HepG2 (cell line): Measurements from ENCODE around the gene INKA2. TPM values are rescaled to one million over a fixed set of nuclear protein-coding genes. Genes with fewer than 3 reads are reported as not detected.

Source experiments
- DNMT1 ChIP-seq: sonication (generic); formaldehyde crosslinking; IDR thresholded peaks from 2 replicates; pipeline ENCODE4 v1.5.1; 2020; ENCODE audit warnings: mild to moderate bottlenecking, missing genetic modification reagents
- ELF1 ChIP-seq: sonication (generic); formaldehyde crosslinking; IDR thresholded peaks from 2 replicates; pipeline ENCODE4 v1.4.0; 2020; ENCODE audit warnings: missing genetic modification reagents
- FOXO4 ChIP-seq: sonication (generic); formaldehyde crosslinking; conservative IDR thresholded peaks from 2 replicates; pipeline ENCODE4 v1.8.1; 2023; ENCODE audit warnings: missing genetic modification reagents
- HOMEZ ChIP-seq: IDR thresholded peaks from 2 replicates; pipeline ENCODE4 v1.6.1; 2016; ENCODE audit warnings: low read depth
- KDM6A ChIP-seq: IDR thresholded peaks from 2 replicates; pipeline ENCODE4 v1.6.1; 2016; ENCODE audit warnings: low read depth
- MLLT10 ChIP-seq: sonication (generic); formaldehyde crosslinking; IDR thresholded peaks from 2 replicates; pipeline ENCODE4 v1.4.0; 2020; ENCODE audit warnings: missing genetic modification reagents
- PATZ1 ChIP-seq: sonication (generic); formaldehyde crosslinking; IDR thresholded peaks from 2 replicates; pipeline ENCODE4 v1.4.0; 2020; ENCODE audit warnings: missing genetic modification reagents
- PHB2 ChIP-seq: fragments of 450-650 bp; IDR thresholded peaks from 2 replicates; pipeline ENCODE4 v1.6.1; 2018; ENCODE audit not compliant: partially characterized antibody
- PLRG1 ChIP-seq: fragments of 450-650 bp; conservative IDR thresholded peaks from 2 replicates; pipeline ENCODE4 v1.6.1; 2016
- RERE ChIP-seq: IDR thresholded peaks from 2 replicates; pipeline ENCODE4 v1.6.1; 2016; ENCODE audit warnings: low read depth, missing genetic modification reagents, missing compliant biosample characterization
- SMARCC2 ChIP-seq: fragments of 450-650 bp; IDR thresholded peaks from 2 replicates; pipeline ENCODE4 v1.6.1; 2017; ENCODE audit warnings: antibody characterized with exemption, mild to moderate bottlenecking
- SNAPC5 ChIP-seq: sonication (generic); formaldehyde crosslinking; IDR thresholded peaks from 2 replicates; pipeline ENCODE4 v1.8.1; 2023; ENCODE audit warnings: mild to moderate bottlenecking, missing genetic modification reagents, borderline replicate concordance
- SRSF4 ChIP-seq: fragments of 200-400 bp; formaldehyde crosslinking; IDR thresholded peaks from one replicate; pipeline ENCODE4 v1.6.1; 2018; ENCODE audit warnings: mild to moderate bottlenecking, low read depth, low read length, moderate library complexity; ENCODE audit not compliant: poor library complexity, severe bottlenecking
- ZMYM3 ChIP-seq: sonication (generic); formaldehyde crosslinking; IDR thresholded peaks from 2 replicates; pipeline ENCODE4 v1.5.1; 2020; ENCODE audit warnings: mild to moderate bottlenecking, missing genetic modification reagents
- ZNF510 ChIP-seq: sonication (generic); formaldehyde crosslinking; IDR thresholded peaks from 2 replicates; pipeline ENCODE4 v1.4.0; 2020; ENCODE audit warnings: low read depth, mild to moderate bottlenecking, missing genetic modification reagents
- ZNF773 ChIP-seq: sonication (generic); formaldehyde crosslinking; IDR thresholded peaks from 2 replicates; pipeline ENCODE4 v1.4.0; 2020; ENCODE audit warnings: missing genetic modification reagents, borderline replicate concordance
- ZNF788 ChIP-seq: sonication (generic); formaldehyde crosslinking; IDR thresholded peaks from 2 replicates; pipeline ENCODE4 v1.5.0; 2020; ENCODE audit warnings: mild to moderate bottlenecking, missing genetic modification reagents, borderline replicate concordance
- polyA plus RNA-seq, 8 experiments: library from polyadenylated mRNA; depleted of rRNA in 3 of 8; stranded (reverse) in 7 of 8; unstranded in 1 of 8; fragments of >200 nt; fragmentation: Illumina TruSeq in 4 of 8; extraction: Trizol in 4 of 8; gene quantifications; 2 replicates each; pipeline versions ENCODE4 v1.2.1 to v1.2.3, GENCODE V29; 2011 to 2016; ENCODE audit warnings: low read depth in 4 of 8, missing spikeins in 1 of 8, mixed read lengths in 1 of 8; ENCODE audit not compliant: insufficient read depth in 1 of 8
- total RNA-seq, 5 experiments: library from RNA; depleted of rRNA; stranded (reverse); fragments of >200 nt; fragmentation: Illumina TruSeq; extraction: Trizol; gene quantifications; 2 replicates each; pipeline ENCODE4 v1.2.3, GENCODE V29; 2016; ENCODE audit warnings: low read depth in 1 of 5

Gene INKA2
- total and polyA plus RNA-seq, 2 of the 13 experiments (the other 11 are each of a cell fraction or from before 2014, with no cell fraction given): 2.6 to 4.6 TPM

- peak; percentile 24; the same call in 1 of the 2 replicates for TF ChIP-seq PATZ1
- 0 out of 2 replicates have a peak, but pooled peaks have one; percentile 47 for TF ChIP-seq KDM6A (CRISPR knock-in tag)
- peak; percentile 38 for TF ChIP-seq ZNF788
- TF ChIP-seq ZNF773 (CRISPR knock-in tag): no peak
- TF ChIP-seq RERE (CRISPR knock-in tag): no peak
- no peak for TF ChIP-seq PHB2
- no peak for TF ChIP-seq PLRG1
- peak; percentile 83 for TF ChIP-seq ELF1 (CRISPR knock-in tag)
- TF ChIP-seq SNAPC5 (CRISPR knock-in tag): no peak
- TF ChIP-seq FOXO4: no peak
- no peak for TF ChIP-seq DNMT1
- no peak for TF ChIP-seq SRSF4
- TF ChIP-seq MLLT10 (CRISPR knock-in tag): no peak
- TF ChIP-seq HOMEZ (CRISPR knock-in tag): peak; percentile 67
- TF ChIP-seq ZMYM3: no peak
- no peak for TF ChIP-seq ZNF510
- TF ChIP-seq SMARCC2: no peak
These were observed 5.8 kb downstream of the INKA2 start (continued) for GRCh38 chr1:111733183-111733991.
